CD1c-positive myeloid dendritic cell (primary cell): Measurements from ENCODE around the gene EIF3F.

Experiments used
- DNase-seq: peaks from one replicate; pipeline ENCODE4 v3.0.0-alpha.2; 2016; ENCODE audit errors: extremely low spot score

Gene EIF3F

DNA sequence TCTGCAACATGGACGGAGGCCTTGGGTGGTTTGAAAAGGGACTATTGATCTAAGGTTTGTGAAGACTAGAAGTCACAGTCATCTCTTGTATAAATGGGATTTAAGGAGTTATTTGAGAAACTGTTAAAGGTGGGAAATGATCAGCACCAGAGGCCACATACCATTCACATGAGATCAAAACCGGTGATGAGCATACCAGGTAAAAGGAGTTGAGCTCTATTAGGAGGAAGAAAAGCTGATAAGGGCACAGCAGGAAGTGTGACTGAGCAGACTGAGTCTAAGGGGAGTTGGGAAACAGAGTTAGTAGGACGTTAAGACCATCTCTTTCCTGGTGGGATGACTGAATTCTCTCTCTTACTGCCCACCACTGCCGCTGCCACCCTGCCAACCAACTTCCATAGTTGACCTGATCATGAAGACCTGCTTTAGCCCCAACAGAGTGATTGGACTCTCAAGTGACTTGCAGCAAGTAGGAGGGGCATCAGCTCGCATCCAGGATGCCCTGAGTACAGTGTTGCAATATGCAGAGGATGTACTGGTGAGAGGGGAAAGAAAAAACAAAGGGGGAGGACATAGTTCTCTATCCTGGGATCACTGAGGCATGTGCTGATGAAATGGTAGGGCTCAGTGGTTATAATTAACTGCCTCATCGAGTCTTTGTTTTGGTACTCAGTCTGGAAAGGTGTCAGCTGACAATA, 7.6 kb downstream of the EIF3F start:
- DNase-seq = no peak

DNA sequence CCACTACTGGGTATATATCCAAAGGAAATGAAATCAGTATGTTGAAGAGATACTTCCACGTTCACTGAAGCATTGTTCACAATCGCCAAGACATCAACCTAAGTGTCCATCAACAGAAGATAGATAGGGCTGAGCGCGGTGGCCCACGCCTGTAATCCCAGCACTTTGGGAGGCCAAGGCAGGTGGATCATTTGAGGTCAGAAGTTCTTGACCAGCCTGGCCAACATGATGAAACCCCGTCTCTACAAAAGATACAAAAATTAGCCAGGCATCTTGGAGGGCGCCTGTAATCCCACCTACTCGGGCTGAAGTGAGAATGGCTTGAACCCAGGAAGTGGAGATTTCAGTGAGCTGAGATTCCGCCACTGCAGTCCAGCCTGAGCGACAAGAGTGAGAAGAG, 12.7 kb downstream of the EIF3F start:
- no peak for DNase-seq

DNA sequence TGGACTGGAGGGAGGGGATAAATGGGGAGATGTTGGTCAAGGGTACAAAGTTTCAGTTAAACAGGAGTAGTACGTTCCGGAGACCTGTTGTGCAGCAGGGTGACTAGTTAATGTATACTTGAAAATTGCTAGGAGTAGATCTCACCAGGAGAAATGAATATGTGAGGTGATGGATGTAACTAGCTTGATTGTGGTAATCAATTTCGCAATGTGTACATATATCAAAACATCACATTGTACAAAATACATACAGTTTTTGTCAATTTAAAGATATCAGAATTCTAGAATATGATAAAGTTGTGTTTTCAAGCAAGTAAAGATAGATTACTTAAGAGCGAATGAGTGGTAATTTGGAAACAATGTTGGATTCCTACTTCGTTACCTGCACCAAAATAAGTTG, 13.3 kb downstream of the EIF3F start:
- no peak for DNase-seq

DNA sequence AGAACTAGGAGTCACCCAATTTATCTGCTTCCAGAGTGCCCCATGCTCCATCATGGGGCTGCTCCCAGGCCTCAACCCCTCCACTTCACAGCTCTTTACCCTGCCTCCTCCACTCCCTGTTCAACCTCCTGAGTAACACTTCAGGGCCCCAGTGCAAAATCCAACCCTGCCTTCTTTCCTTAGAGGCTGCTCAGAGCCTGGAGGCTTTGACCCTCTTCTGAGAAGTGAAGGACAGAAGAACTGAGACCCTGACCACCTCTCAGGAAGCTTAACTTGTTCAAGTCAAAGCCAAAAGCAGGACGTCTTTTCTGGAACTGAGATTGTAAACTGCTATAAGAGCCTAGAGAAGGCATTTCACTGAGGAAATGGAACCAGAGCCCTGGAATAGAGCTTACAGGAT, 15.5 kb downstream of the EIF3F start:
- DNase-seq = no peak

DNA sequence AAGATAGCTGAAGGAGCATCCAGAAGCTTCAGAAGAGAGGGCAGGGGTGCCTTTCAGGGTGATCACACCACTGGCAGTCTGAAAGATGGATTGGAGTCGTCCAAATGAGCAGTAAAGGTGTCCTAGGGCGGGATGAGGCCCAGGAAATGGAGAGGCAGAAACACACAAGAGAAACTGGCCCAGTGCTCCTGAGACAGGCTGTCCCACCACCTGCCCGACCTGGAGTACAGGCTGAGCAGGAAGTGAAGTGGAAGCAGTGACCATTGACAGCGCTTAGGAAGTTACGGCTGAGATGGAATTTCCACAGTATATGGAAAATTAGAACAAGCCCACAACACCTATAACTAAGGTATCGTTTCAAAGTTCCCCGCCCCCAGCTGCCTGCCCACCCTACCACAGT, 16.1 kb downstream of the EIF3F start:
- DNase-seq = no peak

DNA sequence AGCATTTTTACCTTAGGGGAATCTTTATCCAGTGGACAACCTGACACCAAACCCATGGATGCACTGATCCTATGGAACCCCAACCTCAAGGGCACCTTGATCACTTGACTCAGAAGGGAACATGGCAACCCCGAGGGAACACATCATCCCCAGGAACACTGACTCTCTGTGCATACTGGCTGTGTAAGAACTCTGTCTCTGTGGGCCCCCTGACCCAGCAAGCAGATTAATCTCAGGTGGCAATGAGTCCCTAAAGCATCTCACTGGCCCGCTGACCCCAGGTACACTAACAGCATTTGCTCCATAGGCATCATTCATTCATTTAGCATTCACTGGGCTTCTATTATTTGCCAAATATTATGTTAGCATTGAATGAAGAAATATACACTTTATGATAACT, 16.9 kb downstream of the EIF3F start:
- DNase-seq = no peak

DNA sequence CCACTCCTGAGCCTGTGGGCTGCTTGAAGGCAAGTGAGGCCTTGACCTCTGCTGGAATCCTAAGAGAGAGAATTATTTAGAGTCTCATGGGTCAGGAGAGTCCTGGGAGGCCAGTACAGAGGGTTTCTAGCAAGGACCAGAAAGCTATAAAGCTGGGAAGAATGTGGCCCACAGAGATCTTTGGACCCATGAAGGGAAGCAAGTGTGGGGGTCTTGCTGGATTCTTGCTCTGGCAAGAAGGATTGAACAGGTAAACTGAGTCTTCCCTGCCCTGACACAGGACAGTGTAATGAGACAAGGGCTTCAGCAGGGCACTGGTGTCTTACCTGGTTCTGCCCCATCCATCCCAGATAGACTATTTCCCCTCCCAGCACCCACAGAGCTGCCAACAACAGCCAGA, 18.4 kb downstream of the EIF3F start:
- no peak for DNase-seq

DNA sequence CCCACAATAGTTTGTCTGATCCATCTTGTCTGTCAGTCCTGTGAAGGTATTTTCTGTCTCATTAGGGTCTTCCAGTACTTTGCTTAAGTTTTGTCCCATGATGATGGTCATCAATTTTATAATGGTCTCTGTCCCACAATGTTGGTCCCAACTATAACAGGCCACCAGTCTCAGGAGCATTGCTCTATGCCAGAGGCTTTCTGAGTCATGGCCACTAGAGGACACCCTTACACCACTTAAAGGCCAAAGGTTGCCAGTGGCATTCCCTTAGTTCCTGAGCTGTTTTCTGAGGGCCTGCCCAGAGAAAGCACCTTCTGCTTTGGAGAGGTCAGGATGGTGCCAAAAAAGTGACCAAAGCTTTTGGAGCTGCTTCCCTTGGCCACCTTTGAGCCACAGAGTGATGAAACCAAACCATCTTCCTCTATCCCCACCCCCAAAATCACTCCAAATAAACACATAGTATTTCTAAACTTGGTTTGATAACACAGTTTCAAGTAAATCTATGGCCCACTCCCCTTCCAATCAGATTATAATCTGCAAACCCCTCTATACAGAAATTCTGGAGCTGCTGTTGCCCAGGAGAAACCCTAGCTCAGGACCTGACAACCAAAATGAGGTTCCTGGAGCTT, 19.3 kb downstream of the EIF3F start:
- DNase-seq = peak; percentile 60

DNA sequence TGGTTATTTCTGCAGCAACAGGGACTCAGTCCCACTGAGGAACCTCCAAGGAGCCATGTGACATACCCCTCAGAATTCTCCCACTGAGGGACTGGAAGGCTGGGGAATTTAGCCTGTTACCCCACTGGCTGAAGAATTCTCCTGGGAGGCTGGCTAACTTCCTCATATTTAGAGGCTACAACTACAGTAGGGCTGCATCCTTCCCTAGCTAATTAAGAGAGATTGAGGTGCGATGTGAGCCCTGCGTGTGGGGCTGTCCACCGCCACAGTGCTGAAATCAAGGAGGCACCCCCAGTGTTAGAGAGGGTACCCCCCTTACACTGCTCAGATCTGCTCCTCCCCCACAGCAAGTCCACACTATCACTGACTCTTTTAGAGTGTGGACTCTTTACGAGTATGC, 21.1 kb downstream of the EIF3F start:
- no peak for DNase-seq

DNA sequence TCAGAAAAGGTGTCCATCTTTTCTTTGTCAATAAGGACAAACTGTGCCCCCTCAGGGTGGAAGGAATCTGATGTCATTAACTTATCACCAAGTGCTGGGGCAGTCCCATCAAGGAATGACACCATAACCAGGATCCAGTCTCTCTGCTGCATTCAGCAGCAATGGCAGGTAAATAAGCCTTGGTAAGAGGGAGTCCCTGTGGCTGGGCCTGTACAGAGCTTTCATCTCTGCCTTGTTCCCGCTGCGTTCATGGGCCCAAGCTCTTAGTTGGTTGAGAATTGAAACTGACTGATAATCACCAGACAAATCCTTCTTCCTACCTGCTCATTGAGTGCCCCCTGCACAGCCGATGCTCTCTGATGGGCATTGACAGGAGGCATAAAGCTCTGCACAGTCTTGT, 22.7 kb downstream of the EIF3F start:
- DNase-seq = no peak

DNA sequence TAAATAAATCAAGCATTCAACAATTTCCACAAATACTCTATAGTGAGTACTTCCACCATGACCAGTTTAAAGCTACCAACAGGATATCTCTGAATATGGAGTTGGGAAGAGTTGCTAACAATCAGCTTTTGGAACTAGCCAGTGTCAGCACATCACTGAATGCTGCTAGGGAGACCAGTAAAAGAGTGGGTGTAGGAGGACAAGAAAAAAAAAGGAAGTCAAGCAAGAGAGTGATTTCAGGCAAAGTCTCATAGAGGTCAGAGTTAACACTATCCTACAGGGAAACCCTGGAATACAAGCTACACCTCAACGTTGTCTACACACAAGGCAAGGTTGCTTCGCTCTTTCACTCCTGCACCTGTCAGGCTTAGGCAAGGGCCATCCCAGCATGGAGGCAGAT, 24.2 kb downstream of the EIF3F start:
- peak; percentile 13 for DNase-seq

DNA sequence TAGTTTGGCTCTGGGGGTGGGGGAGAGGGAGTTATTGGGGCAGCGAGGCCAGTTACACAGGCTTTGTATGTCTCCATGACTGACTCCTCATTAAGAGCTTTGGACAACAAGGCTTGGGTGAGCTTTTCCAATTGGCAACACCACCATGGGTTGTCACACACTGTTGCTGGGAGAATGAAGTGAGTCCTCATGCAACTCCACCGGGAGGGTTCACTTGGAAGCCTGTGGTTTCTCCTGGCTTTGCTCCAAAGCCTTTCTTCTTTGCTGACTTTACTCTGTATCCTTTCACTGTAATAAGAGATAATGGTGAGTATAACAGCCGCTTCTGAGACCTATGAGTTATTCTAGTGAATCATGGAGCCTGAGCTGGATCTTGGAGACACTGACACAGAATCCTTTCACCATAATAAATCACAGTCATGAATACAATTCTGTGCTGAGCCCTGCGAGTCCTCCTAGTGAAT, 24.9 kb downstream of the EIF3F start:
- no peak for DNase-seq

DNA sequence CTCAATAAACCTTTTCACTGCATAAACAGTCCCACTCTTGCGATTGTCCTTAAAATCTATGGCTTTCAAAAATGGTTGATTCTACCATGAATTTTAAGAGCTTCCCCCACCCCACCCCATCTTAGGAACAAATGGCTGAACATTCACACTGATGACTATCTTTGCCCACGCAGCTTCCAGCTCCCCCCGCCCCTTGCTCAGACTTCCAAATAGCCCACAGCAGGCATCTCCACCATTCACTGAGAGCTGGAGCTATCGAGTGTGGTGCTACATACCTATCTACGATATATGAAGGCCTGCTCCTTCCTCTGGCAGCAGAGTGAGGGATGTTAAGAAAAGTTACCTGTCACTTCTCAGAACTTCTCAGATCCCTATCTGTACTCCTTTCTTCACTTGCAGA, 26.7 kb downstream of the EIF3F start:
- DNase-seq = no peak

DNA sequence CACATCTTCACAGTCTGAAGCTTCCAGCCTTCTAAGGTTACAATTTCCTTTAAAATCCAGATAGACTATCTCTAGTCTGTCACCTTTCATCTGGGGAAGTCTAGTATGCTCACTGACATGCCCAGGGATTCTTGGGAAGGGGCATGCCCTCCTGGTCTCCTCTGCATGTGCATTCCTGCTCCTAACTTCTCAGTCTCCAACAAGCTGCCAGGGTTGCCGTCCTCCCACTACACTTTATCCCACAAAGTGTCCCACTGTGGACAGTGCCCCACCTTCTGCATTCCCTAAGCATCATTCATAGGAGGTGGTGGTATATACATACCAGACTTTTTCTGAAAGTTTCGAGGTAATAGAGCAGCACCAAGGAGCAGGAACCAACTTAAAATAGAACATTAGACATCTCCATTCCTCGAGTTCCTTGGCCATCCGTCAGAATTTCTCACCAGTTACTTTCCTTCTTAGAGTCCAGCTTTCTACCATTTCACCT, 28.7 kb downstream of the EIF3F start:
- DNase-seq = no peak

DNA sequence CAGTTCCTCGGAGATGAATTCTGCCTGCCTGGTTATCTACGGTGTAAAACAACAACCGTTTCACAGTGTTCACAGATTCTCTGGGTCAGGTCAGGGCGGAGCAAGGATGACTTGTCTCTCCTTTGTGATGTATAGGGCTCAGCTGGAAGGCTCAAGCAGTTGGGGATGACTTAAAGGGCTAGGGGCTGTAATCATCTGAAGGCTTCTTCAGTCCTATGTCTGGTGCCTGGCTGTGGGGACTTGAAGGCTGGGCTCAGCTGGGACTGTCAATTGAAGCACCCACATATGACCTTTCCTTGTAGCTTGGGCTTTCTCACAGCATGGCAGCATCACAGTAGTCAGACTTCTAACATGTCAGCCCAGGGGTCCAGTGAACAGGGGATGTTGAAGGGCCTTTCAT, 29.3 kb downstream of the EIF3F start:
- no peak for DNase-seq

DNA sequence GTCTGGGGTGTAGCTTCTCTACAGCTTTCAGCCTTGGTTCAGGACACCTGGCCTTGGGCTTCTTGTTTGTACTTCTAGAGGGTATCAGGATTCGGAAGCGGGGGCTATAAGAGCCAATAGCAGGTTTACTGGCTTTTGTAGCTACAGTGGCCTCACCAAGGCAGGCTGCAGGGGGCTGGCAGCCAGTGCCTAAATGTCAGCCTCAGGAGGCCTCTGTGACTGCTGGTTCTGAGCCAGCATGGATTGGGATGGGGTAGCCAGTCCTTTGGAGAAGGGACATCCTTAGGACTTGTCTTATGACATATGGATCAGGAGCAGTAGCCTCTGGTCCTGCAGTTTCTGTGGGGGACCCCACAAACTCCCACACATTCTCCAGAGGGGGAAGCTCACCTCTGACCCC, 29.9 kb downstream of the EIF3F start:
- no peak for DNase-seq

DNA sequence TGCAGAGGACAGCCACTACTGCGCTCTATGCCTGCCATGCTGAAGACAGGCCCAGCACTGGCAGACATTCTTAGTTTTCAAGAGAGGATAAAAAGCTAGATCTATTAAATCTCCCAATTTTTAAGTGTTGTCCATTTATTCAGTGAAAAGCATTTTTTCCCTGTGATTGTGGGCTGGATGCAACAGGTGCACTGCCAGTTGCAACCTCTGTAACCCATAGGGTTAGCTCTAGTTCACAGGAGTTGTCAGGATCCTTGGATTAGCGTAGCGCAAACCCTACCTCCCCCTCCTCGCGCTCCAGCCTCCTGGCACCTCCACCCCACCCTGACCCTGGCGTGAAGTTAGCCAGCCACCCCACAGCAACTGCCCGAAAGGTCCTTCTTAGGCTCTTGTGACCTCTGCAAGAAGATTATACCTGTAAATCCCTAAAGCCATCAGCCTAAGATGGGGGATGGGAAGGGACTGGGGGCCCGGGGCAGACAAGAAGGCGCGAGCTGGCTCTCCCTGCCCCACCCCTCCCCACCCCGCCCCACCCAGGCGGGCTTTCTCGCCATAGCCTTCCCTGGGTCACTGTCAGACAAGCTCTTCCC, 30.9 kb downstream of the EIF3F start:
- DNase-seq = no peak

DNA sequence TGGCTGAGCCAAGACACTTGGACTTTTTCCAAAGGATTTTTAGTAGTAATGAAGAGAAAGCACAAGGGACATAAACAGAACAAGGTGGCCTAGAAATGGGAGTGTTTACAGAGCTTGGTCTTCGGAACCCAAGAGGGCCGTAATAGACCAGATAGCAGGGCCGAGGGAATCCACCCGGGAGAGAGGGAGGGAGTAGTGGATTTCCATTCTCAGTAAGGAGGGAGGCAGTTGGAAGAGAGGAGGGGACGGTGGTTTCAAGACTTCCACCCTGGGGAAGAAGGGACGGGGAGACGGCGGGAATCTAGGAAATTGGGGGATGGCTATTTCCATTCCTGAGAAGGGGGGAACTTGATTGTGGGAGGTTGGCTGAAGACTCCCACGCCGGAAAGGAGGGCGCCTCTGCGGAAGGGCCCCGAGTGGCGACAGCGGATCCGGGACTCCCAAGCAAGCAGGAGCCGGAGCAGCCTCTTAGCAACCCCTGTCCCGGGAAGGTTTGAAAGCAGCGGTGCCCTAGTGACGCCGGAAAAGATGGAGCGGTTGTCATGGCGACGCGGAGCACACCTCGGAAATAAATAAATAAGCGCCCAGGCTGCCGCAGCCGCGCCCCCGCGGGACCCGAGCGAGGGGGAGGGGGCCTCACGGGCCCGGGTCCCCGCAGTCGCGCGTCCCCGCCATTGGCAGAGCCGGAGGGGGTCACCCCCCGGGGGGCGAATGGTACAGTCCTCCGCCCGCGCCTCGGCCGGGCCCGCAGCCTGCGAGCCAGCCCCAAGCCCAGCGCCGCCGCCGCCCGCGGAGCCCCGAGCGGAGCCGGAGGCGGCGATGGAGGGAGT, 31.6 kb downstream of the EIF3F start:
- peak; percentile 40 for DNase-seq

DNA sequence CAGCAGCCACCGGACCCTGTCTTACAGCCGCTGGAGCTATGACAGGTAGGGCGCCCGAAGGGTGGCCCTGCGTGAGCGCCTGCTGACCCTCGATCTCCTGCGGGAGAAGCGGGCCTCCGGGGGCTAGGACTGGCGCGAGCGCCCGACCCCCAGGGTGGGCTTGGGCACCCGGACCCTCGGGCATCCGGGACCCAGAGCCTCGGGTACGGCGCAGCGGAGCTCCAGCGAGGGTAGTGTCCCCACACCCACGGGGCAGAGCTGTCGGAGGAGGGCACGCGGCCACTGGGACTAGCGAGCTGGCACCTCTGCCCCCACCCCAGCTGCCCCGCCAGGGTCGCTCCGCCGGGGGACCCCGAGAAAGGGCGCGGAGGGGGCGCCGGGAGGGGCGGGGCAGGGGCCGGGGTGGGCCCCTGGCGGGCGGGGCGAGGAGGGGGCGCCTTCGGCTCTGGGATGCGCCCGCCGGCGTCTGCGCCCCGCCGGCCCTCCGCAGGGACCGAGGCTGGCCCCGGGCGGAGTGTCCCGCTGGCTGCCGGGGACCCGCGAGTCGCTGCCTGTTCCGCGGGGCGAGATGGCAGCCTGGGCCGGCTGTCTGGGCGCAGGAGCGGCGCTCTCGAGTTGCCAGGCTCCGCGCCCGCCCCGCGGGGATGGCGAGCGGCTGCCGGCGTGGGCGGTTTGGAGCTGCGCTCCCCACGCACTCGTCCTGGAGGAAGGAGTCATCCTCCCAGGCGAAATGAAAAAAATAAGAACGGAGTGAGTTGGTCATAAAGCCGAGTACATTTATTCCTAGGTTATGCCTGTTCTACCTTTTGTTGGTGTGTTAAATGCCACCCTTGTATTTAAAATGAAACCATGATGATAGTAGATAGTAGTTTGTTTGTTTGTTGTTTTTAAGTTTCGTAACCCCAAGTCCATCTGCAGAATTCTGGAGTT, 32.4 kb downstream of the EIF3F start:
- DNase-seq = peak; percentile 37

DNA sequence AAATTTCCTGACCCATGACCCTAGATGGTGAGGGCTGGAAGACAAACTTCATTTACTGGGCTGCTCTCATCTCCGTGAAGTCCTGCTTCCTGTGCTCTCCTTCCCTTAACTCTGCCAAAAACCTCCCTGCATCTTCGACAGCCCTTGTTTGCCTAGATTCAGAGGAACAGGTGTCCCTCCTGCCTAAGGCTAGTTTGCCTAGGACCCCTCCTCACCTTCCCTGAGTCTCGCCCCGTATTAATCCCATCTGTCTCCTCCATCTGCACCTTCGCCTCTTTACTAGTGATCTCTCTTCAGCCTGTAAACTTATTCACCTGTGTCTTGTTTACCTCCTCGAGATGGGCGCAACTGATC, 33.1 kb downstream of the EIF3F start:
- no peak for DNase-seq

DNA sequence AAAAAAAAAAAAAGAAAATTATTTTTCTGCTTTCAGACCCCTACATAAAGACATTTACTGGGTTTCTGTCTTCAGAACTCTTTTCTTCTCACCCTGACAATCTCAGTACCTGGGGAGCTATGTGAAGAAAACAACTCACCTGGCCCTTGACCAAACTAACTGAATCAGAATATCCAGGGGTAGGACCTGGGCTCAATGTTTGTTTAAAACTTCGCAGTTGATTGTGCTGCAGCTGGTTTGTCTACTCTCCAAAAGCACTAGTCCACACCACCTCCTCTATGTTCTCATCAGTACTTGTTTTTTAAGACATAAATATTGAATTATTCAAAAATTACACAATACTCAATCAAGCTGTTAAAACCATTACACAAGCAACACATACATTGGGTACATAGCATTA, 34.8 kb downstream of the EIF3F start:
- no peak for DNase-seq
